Stimulated activated CD8-positive, alpha-beta memory T cell treated with anti-CD3 and anti-CD28 coated beads, Interleukin-15, amount 100 ng/mL, for 1 hour (primary cell): ENCODE results near the gene TAOK1.
A peak's percentile ranks its signal among the peaks of the same experiment; 100 is the strongest.

Source experiments
- DNase-seq: peaks from one replicate; pipeline ENCODE4 v3.0.0-alpha.2; 2020; ENCODE audit warnings: low read depth

The TAOK1 gene

GRCh38 chr17:29571883-29572681, 181.9 kb downstream of the TAOK1 start:
- DNase-seq = no peak

GRCh38 chr17:29572691-29573557, 182.8 kb downstream of the TAOK1 start:
- DNase-seq = peak; percentile 37

- DNase-seq = no peak
Observed at GRCh38 chr17:29573558-29573869, 183.4 kb downstream of the TAOK1 start.

- DNase-seq = no peak
Observed at GRCh38 chr17:29573871-29574731, 183.9 kb downstream of the TAOK1 start.

- DNase-seq = no peak
Observed at GRCh38 chr17:29574732-29575510, 184.8 kb downstream of the TAOK1 start.

- DNase-seq = no peak
Observed at GRCh38 chr17:29575511-29576213, 185.5 kb downstream of the TAOK1 start.

GRCh38 chr17:29576214-29577000, 186.2 kb downstream of the TAOK1 start:
- DNase-seq = no peak

- no peak for DNase-seq
Observed at GRCh38 chr17:29577001-29577370, 186.8 kb downstream of the TAOK1 start.

GRCh38 chr17:29577385-29578211, 187.4 kb downstream of the TAOK1 start:
- no peak for DNase-seq

GRCh38 chr17:29578626-29579485, 188.7 kb downstream of the TAOK1 start:
- DNase-seq = no peak

- DNase-seq = peak; percentile 85
Observed at GRCh38 chr17:29579866-29580771, 190.0 kb downstream of the TAOK1 start.

GRCh38 chr17:29581583-29582253, 191.6 kb downstream of the TAOK1 start:
- DNase-seq = no peak

GRCh38 chr17:29582254-29582765, 192.1 kb downstream of the TAOK1 start:
- DNase-seq = no peak

GRCh38 chr17:29582772-29583171, 192.6 kb downstream of the TAOK1 start:
- no peak for DNase-seq

- DNase-seq = no peak
Observed at GRCh38 chr17:29583324-29584248, 193.4 kb downstream of the TAOK1 start.
